Measurements from ENCODE around the gene ELK4.

DNA sequence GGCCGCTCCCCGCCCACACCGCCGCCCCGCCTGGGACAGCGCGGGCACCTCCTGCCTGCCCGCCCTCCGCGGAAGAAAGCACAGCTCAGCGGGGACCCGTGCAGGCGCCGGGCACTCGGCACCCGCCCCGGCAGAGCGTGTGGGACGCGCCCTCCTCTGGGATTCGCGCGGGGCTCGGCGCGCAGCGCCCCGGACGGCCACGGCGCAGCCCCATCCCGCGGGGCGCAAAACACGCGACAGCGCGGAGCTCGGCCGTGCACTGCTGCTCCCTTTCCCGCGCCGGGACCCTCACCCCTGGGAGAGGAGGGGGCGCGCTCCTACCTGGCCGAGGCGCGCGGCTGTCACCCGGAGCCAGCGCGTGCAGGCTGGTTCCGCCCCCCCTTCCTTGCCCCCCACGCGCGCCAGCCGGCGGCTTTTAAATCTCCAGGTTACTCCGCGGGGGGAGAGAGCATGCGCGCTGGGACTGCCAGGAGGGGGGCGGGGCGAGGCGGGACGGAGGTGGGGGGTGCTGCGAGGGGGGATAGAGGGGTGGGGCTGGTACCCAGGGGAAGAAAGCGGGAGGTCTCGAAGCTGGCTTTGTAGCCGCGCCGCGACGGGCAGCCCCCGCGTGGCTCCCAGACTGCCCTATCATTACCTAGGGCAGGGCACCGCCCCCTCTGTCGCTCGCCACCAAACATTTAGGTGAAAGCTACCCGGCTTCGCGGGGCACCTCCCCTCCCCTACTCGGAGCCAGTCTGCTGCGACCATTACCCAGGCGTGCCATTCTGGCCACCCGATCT is 48.5 kb upstream of the ELK4 start, which contains the start of gene SLC45A3:
- TF ChIP-seq CTCF (IDR thresholded peaks at IDR 0.05) (no peak), POLR2A (IDR thresholded peaks at IDR 0.05) (no peak)

Data from heart left ventricle (tissue), 13 donors.